Activated naive CD4-positive, alpha-beta T cell treated with Interleukin-2 at 50 U/mL for 16 hours (primary cell): Measurements from ENCODE around the gene EIF4ENIF1.
"Not testable (repeated sequence)": the region's sequence is repeated elsewhere in the genome, so short reads cannot be mapped to it uniquely, and the experiment has no call there.

ENCODE experiments used
- DNase-seq: peaks from one replicate; pipeline ENCODE4 v3.0.0-alpha.2; 2020

EIF4ENIF1 gene

GRCh38 chr22:31440681-31441080 lies 49.0 kb downstream of the EIF4ENIF1 start:
- DNase-seq: no peak

GRCh38 chr22:31439808-31440207 lies 49.8 kb downstream of the EIF4ENIF1 start:
- no peak for DNase-seq

- DNase-seq: no peak
Measured at GRCh38 chr22:31436132-31436531, 53.5 kb downstream of the EIF4ENIF1 start.

GRCh38 chr22:31431950-31432349 lies 57.7 kb downstream of the EIF4ENIF1 start:
- no peak for DNase-seq

- no peak for DNase-seq
Measured at GRCh38 chr22:31425331-31426050, 64.2 kb downstream of the EIF4ENIF1 start.

GRCh38 chr22:31402350-31402749 lies 87.3 kb downstream of the EIF4ENIF1 start:
- not testable (repeated sequence) for DNase-seq

- no peak for DNase-seq
Measured at GRCh38 chr22:31400023-31400397, 89.6 kb downstream of the EIF4ENIF1 start.

GRCh38 chr22:31399211-31400022 lies 90.2 kb downstream of the EIF4ENIF1 start, which contains the start of gene DRG1:
DRG1 (plus strand) TSS chr22:31399604; CDS start chr22:31399684, 80 bp downstream.
- peak; percentile 98 for DNase-seq

- DNase-seq: no peak
Measured at GRCh38 chr22:31398231-31398630, 91.4 kb downstream of the EIF4ENIF1 start.

GRCh38 chr22:31394326-31394725 lies 95.3 kb downstream of the EIF4ENIF1 start:
- no peak for DNase-seq

GRCh38 chr22:31393893-31394292 lies 95.7 kb downstream of the EIF4ENIF1 start:
- DNase-seq: no peak
